Sciatic nerve (tissue), 2 donors: ENCODE results near the gene CCDC34. TPM values are rescaled to one million over a fixed set of nuclear protein-coding genes. Genes with fewer than 3 reads are reported as not detected.

Source experiments
- ATAC-seq: fragments of 200-7000 bp; cut with Tn5 transposase; one replicate; pipeline ENCODE4 v1.9.1; 2020; ENCODE audit warnings: mild to moderate bottlenecking, moderate library complexity
- DNase-seq: peaks from one replicate; pipeline ENCODE4 v3.0.0-alpha.2; 2020; ENCODE audit warnings: low spot score
- intact Hi-C: fragments of 100-400 bp; cut with DNase I; formaldehyde crosslinking; loops from one replicate; pipeline ENCODE4 v1.14.2; 2022
- total RNA-seq: library from RNA; stranded (reverse); fragmentation: NEBNext Ultra II Directional; extraction: Animal tissue kit (Norgen Biotek cat#: 25700); gene quantifications from one replicate; pipeline ENCODE4 v1.2.1, GENCODE V29; 2021
- donor health status: DM: no; HTN: no; CAD: no.
- donor health status: DM: no; HTN: no; CAD: no.

CCDC34 gene
- total RNA-seq, 1 donor from 2014 or later = 7.8 TPM

- DNase-seq (no peak), ATAC-seq (no peak)
- intact Hi-C loops = no loop called here
These were observed 9.1 kb upstream of the CCDC34 start for GRCh38 chr11:27372164-27372563.

GRCh38 chr11:27371489-27371888 lies 8.5 kb upstream of the CCDC34 start:
- no peak for ATAC-seq
- no peak for DNase-seq
- intact Hi-C loops = no loop called here

GRCh38 chr11:27370374-27370773 lies 7.4 kb upstream of the CCDC34 start:
- ATAC-seq (no peak), DNase-seq (no peak)
- intact Hi-C loops = no loop called here

GRCh38 chr11:27367881-27368280 lies 4.9 kb upstream of the CCDC34 start:
- no peak for DNase-seq
- intact Hi-C loops = no loop called here
- no peak for ATAC-seq

- intact Hi-C loops = no loop called here
- DNase-seq = no peak
- peak; percentile 6 for ATAC-seq
These were observed 632 bp upstream of the CCDC34 start for GRCh38 chr11:27363576-27364117.

- intact Hi-C loops = no loop called here
- DNase-seq (no peak), ATAC-seq (no peak)
These were observed 1.2 kb downstream of the CCDC34 start for GRCh38 chr11:27361649-27362431.

DNA sequence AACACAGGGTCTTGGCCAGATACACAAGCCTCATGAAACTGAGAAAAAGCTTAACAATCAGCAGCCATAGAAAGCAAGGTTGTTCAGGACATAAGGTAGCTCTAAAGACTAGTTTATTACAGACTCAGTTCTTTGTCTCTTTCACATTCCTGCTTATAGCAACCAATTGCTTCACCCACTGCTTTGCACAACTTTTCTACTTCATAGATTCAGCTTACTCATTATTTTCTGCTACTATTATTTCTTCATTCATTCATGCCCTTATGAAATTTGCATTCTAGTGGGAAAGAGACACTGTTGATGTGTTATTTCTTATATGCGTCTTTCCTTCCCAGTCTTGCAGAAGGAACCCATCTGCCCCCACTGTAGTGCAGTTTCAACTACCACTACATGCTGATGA lies 4.7 kb downstream of the CCDC34 start:
- intact Hi-C loops = no loop called here
- ATAC-seq (no peak), DNase-seq (no peak)

DNA sequence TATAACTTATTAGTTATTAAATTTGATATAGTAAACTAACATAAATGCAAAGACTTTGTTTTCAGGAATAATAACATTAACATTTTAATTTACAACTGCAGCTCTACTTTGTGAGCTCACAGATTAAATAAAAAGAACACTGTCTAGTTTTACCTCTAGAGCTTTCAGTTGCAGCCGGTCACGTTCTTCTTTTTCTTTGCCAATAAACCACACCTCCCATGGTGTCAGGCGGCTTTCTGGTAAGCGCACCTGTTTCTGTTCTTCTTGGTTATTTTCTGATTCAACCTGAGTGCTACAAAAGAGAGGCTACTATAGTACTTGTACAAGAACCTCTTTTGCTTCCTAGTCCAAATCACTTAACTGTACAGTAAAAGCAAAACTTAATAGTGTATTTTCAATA lies 5.8 kb downstream of the CCDC34 start:
- intact Hi-C loops = no loop called here
- no peak for ATAC-seq
- no peak for DNase-seq

DNA sequence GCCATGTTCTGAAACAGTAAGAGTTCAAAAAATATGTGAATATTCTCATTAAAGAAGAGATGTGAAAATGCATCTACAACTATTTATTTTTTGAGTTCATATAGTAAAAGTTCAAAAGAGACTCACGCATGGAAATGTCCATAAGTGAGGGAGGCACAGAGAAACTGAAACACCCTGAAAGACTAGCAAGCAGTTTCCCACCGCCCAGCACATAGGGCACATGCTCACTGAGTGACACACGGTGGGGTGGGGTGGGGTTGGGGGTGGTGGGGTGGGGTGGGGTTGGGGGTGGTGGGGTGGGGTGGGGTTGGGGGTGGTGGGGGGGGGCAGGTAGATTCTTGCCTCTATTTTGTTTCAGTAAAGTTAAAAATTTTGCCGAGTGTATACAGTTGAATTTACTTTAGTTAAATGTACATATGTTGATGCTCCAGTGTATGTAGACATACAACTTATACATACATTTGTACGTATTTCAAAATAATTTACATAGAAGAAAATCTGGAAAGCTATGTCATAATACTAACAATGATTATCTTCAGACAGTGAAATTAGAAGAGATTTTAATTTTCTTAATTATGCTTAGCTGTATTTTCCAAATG lies 6.3 kb downstream of the CCDC34 start:
- ATAC-seq (no peak), DNase-seq (no peak)
- intact Hi-C loops = no loop called here

DNA sequence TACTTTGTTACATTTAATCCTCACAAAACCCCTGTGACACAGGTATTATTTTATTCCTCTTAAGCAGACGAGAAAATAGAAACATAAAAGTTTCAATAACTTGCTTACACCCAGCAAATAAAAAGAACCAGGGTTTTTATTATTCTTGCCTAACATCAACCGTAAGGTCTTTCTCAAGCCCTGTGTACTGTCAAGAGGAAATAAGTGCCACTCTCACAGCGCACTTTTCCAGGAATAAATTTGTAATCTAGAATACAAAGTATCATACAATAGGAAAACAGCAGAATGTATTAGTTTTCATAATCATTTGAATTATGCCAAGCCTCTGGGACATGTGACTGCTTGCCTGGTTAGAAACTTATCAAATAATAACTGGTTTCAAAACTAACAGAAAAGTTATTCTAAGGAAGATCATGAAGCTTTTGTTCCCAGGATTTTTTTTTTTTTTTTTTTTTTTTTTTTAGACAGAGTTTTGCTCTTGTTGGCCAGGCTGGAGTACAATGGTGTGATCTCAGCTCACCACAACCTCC lies 7.4 kb downstream of the CCDC34 start:
- intact Hi-C loops = no loop called here
- ATAC-seq (no peak), DNase-seq (no peak)

DNA sequence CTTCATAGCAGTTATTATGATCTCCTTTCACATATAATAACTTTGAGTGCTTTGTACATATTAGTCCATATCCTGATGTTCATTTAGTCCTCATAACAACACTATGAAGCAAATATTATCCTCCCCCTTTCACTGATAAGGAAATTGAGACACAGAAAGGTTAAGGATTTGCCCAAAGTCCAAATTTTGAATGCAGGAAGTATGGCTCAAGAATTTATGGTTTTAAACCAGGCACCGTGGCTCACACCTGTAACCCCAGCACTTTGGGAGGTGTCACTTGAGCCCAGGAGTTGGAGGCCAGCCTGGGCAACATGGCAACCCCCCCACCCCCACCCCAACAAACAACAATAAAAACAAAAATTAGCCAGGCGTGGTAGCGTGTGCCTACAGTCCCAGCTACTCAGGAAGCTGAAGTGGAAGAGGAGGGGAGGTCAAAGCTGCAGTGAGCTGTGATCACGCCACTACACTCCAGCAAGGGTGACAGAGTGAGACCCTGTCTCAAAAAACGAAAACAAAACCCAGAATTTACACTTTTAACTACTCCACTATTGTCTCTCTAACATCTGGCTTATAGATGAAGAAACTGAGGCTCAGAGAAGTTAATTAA lies 8.6 kb downstream of the CCDC34 start:
- intact Hi-C loops = no loop called here
- no peak for DNase-seq
- ATAC-seq = no peak

- DNase-seq (no peak), ATAC-seq (no peak)
- intact Hi-C loops = no loop called here
These were observed 9.2 kb downstream of the CCDC34 start for GRCh38 chr11:27353593-27354358.

GRCh38 chr11:27352781-27353180 lies 10.2 kb downstream of the CCDC34 start:
- ATAC-seq (no peak), DNase-seq (no peak)
- intact Hi-C loops = no loop called here

DNA sequence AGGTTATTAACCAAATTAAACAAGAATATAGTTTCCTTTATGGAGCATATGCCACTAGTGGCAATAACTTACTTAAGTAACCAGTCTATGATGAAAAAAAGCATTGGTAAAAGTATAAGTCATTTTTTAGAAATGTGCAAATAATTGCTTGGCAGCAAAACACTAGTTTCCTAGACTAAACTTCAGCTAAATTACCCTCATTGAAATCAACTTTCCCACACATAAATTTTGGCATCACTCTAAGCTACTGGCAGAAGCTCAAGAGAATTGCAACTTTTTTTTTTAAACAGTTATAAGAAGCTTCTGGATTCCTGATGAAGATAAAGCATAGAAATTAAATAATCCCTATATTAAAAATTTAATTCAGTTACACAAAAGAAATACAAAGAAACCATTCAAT lies 12.5 kb downstream of the CCDC34 start:
- intact Hi-C loops = no loop called here
- ATAC-seq (no peak), DNase-seq (no peak)

- DNase-seq (no peak), ATAC-seq (no peak)
- intact Hi-C loops = no loop called here
These were observed 13.1 kb downstream of the CCDC34 start for GRCh38 chr11:27349919-27350318.

GRCh38 chr11:27348340-27348873 lies 14.6 kb downstream of the CCDC34 start:
- intact Hi-C loops = no loop called here
- DNase-seq (no peak), ATAC-seq (no peak)

GRCh38 chr11:27347359-27348339 lies 15.4 kb downstream of the CCDC34 start:
- ATAC-seq = no peak
- no peak for DNase-seq
- intact Hi-C loops = no loop called here

DNA sequence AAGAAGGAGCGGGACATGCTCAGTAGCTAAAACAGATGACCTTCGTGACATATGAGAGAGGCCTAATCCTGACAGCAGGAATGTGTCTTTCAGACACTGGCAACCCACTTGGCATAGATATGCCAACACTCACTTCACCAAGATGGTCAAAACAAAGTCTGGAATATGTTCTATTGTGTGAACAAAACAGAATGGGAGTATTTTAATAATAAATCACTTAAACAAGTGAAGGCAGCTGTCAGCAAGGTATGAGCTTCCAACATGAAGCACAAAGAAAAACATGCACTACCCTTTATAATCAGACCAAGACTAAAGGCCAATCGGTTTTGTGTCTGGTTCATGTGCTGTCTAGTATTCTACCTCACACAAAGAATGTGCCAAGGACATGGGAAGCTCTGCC lies 23.1 kb downstream of the CCDC34 start:
- no peak for ATAC-seq
- intact Hi-C loops = no loop called here

More for the DNA sequence above, 23.1 kb downstream of the CCDC34 start:
- no peak for DNase-seq
